Measurements from ENCODE around the gene ABCD4. TPM values are rescaled to one million over a fixed set of nuclear protein-coding genes. Genes with fewer than 3 reads are reported as not detected.

Gene ABCD4
- total and polyA plus RNA-seq, 2 donors from 2014 or later, result 61.3 to 66.1 TPM

DNA sequence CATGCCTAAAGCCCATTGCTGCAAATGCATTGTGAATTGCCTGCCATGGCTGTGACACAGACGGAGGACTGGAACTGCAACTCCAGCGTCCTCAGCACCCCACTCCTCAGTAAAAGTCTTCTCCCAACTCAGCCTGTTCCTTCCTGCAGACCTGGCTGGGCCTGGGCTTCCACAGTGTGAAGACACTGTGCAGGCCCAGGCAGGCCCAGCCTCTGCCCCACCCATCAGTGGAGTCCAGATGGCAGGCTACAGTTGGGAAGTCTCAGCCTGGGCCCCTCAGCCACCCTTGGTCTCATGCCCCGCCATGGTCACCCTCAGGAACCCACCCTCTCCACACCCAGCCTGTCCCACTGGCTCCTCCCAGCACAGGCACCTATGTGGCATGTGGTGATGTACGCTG, 41.4 kb downstream of the ABCD4 start:
- Histone ChIP-seq H3K27ac (ENCODE audit: low read depth in 2 of 2, low read length in 2 of 2) (no peak overlapping the region), H3K27me3 (ENCODE audit: control insufficient read depth, insufficient read depth, low read length) (no peaks in the 10 kb centered on the region), H3K9me3 (ENCODE audit: control insufficient read depth in 2 of 3, insufficient read depth in 1 of 3, low read length in 3 of 3) (no peaks in the 10 kb centered on the region), H3K9ac (ENCODE audit: low read length in 3 of 3) (no peak overlapping the region), H3K36me3 (ENCODE audit: control insufficient read depth in 2 of 3, insufficient read depth in 3 of 3, low read length in 3 of 3) (no peaks in the 10 kb centered on the region), H3K4me1 (ENCODE audit: control insufficient read depth in 2 of 3, insufficient read depth in 2 of 3, low read depth in 1 of 3, low read length in 3 of 3) (peaks cover 0 to 4% (median 3%) of the 10 kb centered on the region in 3 donors), H3K4me3 (ENCODE audit: low read length in 3 of 3) (no peak overlapping the region)
- DNase-seq, result no peak
- intact Hi-C loops (cut with DNase I), result no loop called here
- TF ChIP-seq, protein P1, sequence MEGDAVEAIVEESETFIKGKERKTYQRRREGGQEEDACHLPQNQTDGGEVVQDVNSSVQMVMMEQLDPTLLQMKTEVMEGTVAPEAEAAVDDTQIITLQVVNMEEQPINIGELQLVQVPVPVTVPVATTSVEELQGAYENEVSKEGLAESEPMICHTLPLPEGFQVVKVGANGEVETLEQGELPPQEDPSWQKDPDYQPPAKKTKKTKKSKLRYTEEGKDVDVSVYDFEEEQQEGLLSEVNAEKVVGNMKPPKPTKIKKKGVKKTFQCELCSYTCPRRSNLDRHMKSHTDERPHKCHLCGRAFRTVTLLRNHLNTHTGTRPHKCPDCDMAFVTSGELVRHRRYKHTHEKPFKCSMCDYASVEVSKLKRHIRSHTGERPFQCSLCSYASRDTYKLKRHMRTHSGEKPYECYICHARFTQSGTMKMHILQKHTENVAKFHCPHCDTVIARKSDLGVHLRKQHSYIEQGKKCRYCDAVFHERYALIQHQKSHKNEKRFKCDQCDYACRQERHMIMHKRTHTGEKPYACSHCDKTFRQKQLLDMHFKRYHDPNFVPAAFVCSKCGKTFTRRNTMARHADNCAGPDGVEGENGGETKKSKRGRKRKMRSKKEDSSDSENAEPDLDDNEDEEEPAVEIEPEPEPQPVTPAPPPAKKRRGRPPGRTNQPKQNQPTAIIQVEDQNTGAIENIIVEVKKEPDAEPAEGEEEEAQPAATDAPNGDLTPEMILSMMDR (IDR thresholded peaks at IDR 0.05; ENCODE audit: borderline replicate concordance, extremely low read depth, insufficient read depth), result no peak
- no peak for FAIRE-seq

GRCh38 chr14:74260525-74261233, 42.1 kb downstream of the ABCD4 start:
- TF ChIP-seq, protein P1 (IDR thresholded peaks at IDR 0.05; ENCODE audit: borderline replicate concordance, extremely low read depth, insufficient read depth), result no peak
- H3K9ac ChIP-seq (ENCODE audit: low read length in 3 of 3), result no peak overlapping the region
- no peak for FAIRE-seq
- H3K27ac ChIP-seq (ENCODE audit: low read depth in 2 of 2, low read length in 2 of 2), result no peak overlapping the region
- no peaks in the 10 kb centered on the region for H3K36me3 ChIP-seq (ENCODE audit: control insufficient read depth in 2 of 3, insufficient read depth in 3 of 3, low read length in 3 of 3)
- H3K27me3 ChIP-seq (ENCODE audit: control insufficient read depth, insufficient read depth, low read length), result no peaks in the 10 kb centered on the region
- H3K4me3 ChIP-seq (ENCODE audit: low read length in 3 of 3), result no peak overlapping the region
- H3K4me1 ChIP-seq (ENCODE audit: control insufficient read depth in 2 of 3, insufficient read depth in 2 of 3, low read depth in 1 of 3, low read length in 3 of 3), result peaks cover 0 to 4% (median 3%) of the 10 kb centered on the region in 3 donors
- no peak for DNase-seq
- H3K9me3 ChIP-seq (ENCODE audit: control insufficient read depth in 2 of 3, insufficient read depth in 1 of 3, low read length in 3 of 3), result no peaks in the 10 kb centered on the region
- intact Hi-C loops (cut with DNase I), result no loop called here

DNA sequence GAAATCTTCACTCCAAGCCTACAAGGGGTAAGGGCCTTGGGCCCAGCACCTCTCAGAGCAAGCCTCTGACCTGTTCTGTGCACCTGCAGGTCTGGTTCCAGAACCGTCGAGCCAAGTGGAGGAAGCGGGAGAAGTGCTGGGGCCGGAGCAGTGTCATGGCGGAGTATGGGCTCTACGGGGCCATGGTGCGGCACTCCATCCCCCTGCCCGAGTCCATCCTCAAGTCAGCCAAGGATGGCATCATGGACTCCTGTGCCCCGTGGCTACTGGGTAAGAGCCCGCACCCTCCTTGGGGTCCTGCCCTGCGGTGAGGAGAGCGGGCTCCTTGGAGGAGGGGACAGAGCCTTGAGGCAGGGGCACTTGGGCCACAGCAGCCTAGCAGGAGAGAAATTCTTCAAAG, 43.2 kb downstream of the ABCD4 start:
- Histone ChIP-seq H3K27me3 (ENCODE audit: control insufficient read depth, insufficient read depth, low read length) (no peaks in the 10 kb centered on the region), H3K9me3 (ENCODE audit: control insufficient read depth in 2 of 3, insufficient read depth in 1 of 3, low read length in 3 of 3) (no peaks in the 10 kb centered on the region), H3K4me1 (ENCODE audit: control insufficient read depth in 2 of 3, insufficient read depth in 2 of 3, low read depth in 1 of 3, low read length in 3 of 3) (peaks cover 0 to 4% (median 3%) of the 10 kb centered on the region in 3 donors), H3K4me3 (ENCODE audit: low read length in 3 of 3) (no peak overlapping the region), H3K36me3 (ENCODE audit: control insufficient read depth in 2 of 3, insufficient read depth in 3 of 3, low read length in 3 of 3) (no peaks in the 10 kb centered on the region), H3K9ac (ENCODE audit: low read length in 3 of 3) (no peak overlapping the region), H3K27ac (ENCODE audit: low read depth in 2 of 2, low read length in 2 of 2) (no peak overlapping the region)
- TF ChIP-seq, protein P1 (IDR thresholded peaks at IDR 0.05; ENCODE audit: borderline replicate concordance, extremely low read depth, insufficient read depth), result no peak
- intact Hi-C loops (cut with DNase I), result no loop called here
- no peak for DNase-seq
- FAIRE-seq, result no peak

DNA sequence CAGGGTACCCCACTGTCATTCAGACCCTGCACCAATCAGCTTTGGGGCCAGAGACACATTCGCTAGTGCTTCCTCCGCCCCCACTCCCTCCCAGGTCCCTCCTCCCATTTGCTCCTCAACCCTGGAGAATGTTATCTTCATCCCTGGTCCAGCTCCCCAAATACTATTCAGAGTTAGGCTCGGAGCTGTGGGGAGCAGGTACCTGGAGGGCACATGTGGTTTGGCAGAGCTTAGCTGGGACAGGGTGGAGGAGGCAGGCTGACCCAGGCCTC, 44.0 kb downstream of the ABCD4 start:
- no peak overlapping the region for H3K27ac ChIP-seq (ENCODE audit: low read depth in 2 of 2, low read length in 2 of 2)
- intact Hi-C loops (cut with DNase I), result no loop called here
- H3K9me3 ChIP-seq (ENCODE audit: control insufficient read depth in 2 of 3, insufficient read depth in 1 of 3, low read length in 3 of 3), result no peaks in the 10 kb centered on the region

More for the DNA sequence above, 44.0 kb downstream of the ABCD4 start:
- Histone ChIP-seq H3K4me1 (ENCODE audit: control insufficient read depth in 2 of 3, insufficient read depth in 2 of 3, low read depth in 1 of 3, low read length in 3 of 3) (peaks cover 0 to 4% (median 3%) of the 10 kb centered on the region in 3 donors), H3K27me3 (ENCODE audit: control insufficient read depth, insufficient read depth, low read length) (no peaks in the 10 kb centered on the region), H3K36me3 (ENCODE audit: control insufficient read depth in 2 of 3, insufficient read depth in 3 of 3, low read length in 3 of 3) (no peaks in the 10 kb centered on the region), H3K9ac (ENCODE audit: low read length in 3 of 3) (no peak overlapping the region), H3K4me3 (ENCODE audit: low read length in 3 of 3) (no peak overlapping the region)
- TF ChIP-seq, protein P1 (IDR thresholded peaks at IDR 0.05; ENCODE audit: borderline replicate concordance, extremely low read depth, insufficient read depth), result no peak
- DNase-seq (no peak), FAIRE-seq (no peak)

Data from kidney (tissue), 14 donors.